GM13976 (cell line): Measurements from ENCODE around the gene ELP4.
A peak's percentile ranks its signal among the peaks of the same experiment; 100 is the strongest.

Experiments used
- DNase-seq: peaks from one replicate; pipeline ENCODE4 v3.0.0; 2012; ENCODE audit warnings: low spot score
- CTCF ChIP-seq: IDR thresholded peaks from 2 replicates; pipeline ENCODE4 v1.5.1; 2012; ENCODE audit warnings: borderline replicate concordance, mild to moderate bottlenecking; ENCODE audit not compliant: insufficient read depth; ENCODE audit errors: extremely low read depth, missing control alignments, control extremely low read depth
- in situ Hi-C: fragments of 300-500 bp; cut with MboI; formaldehyde crosslinking; loops from one replicate; pipeline ENCODE4 v1.12.0; 2022; ENCODE audit warnings: low sequenced_read_pairs, mixed read lengths, inconsistent platforms; ENCODE audit not compliant: unreplicated experiment

Gene ELP4

GRCh38 chr11:31793264-31793663 is 283.7 kb downstream of the ELP4 start:
- DNase-seq = no peak
- in situ Hi-C loops = no loop called here
- TF ChIP-seq CTCF = no peak

GRCh38 chr11:31794548-31794947 is 285.0 kb downstream of the ELP4 start:
- no peak for DNase-seq
- in situ Hi-C loops = no loop called here
- TF ChIP-seq CTCF = no peak

GRCh38 chr11:31795706-31796498 is 286.3 kb downstream of the ELP4 start:
- TF ChIP-seq CTCF = no peak
- peak; percentile 6 for DNase-seq
- in situ Hi-C loops = no loop called here

- in situ Hi-C loops = no loop called here
- peak; percentile 11 for DNase-seq
- TF ChIP-seq CTCF = no peak
These were observed 287.1 kb downstream of the ELP4 start for GRCh38 chr11:31796499-31797189.

GRCh38 chr11:31797190-31798056 is 287.9 kb downstream of the ELP4 start:
- in situ Hi-C loops = no loop called here
- TF ChIP-seq CTCF = no peak
- peak; percentile 21 for DNase-seq

GRCh38 chr11:31798057-31798553 is 288.5 kb downstream of the ELP4 start:
- in situ Hi-C loops = no loop called here
- peak; percentile 17 for DNase-seq
- TF ChIP-seq CTCF = no peak
